HUES48 (cell line): ENCODE results near the gene OR9G1.

Source experiments
- H3K27ac ChIP-seq: one replicate; pipeline ENCODE4 v1.7.0; 2013; ENCODE audit warnings: low read depth, low read length, inconsistent platforms
- H3K27me3 ChIP-seq: 2 replicates; pipeline ENCODE4 v1.6.1; 2013; ENCODE audit warnings: mild to moderate bottlenecking, low read length; ENCODE audit not compliant: control insufficient read depth, insufficient read depth
- H3K36me3 ChIP-seq: 2 replicates; pipeline ENCODE4 v1.6.1; 2013; ENCODE audit warnings: low read length; ENCODE audit not compliant: control insufficient read depth, insufficient read depth
- H3K4me1 ChIP-seq: 2 replicates; pipeline ENCODE4 v1.6.1; 2013; ENCODE audit warnings: mild to moderate bottlenecking, low read length; ENCODE audit not compliant: control insufficient read depth, insufficient read depth
- H3K4me3 ChIP-seq: 2 replicates; pipeline ENCODE4 v1.5.1; 2013; ENCODE audit warnings: mild to moderate bottlenecking, low read depth, low read length
- H3K9ac ChIP-seq: 2 replicates; pipeline ENCODE4 v1.6.1; 2013; ENCODE audit warnings: mild to moderate bottlenecking, low read depth, low read length, moderate library complexity
- H3K9me3 ChIP-seq: 2 replicates; pipeline ENCODE4 v1.6.1; 2013; ENCODE audit warnings: low read length; ENCODE audit not compliant: control insufficient read depth, insufficient read depth

The OR9G1 gene

DNA sequence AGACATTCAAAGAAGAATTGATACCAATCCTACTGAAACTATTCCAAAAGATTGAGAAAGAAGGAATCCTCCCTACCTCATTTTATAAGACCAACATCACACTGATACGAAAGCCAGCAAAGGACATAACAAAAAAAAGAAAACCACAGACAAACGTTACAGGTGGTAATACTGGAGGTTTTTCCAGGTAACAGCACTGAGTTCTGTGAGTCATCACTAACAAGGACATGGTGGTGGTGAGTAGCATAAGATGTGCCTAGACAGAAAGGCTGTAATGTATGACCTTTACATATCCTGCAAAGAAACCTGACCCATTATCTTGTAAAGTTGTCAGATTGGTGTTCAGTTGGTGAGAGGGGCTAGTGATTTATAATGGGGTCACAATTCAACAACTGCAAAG, 15.3 kb downstream of the OR9G1 start:
- no peaks in the 10 kb centered on the region for H3K4me1 ChIP-seq
- H3K4me3 ChIP-seq: no peak overlapping the region
- H3K27ac ChIP-seq: no peak overlapping the region
- H3K27me3 ChIP-seq: no peaks in the 10 kb centered on the region
- H3K36me3 ChIP-seq: no peaks in the 10 kb centered on the region
- no peaks in the 10 kb centered on the region for H3K9me3 ChIP-seq
- H3K9ac ChIP-seq: no peak overlapping the region

DNA sequence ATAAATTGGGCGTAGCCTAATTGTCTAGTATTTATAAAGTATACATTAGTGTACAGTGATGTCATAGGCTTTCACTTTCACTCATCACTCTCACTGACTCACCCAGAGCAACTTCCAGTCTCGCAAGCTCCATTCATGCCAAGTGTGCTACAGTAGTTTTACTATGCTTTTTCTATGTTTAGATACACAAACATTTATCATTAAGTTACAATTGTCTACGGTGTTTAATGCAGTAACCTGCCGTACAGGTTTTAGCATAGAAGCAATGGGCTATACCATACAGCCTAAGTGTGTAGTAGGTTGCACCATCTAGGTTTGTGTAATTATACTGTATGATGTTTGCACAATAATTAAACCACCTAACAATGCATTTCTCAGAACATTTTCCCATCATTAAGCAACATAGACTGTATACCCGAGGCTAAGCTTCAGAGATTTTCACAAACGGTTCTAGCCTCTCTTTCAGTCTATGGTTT, 17.5 kb downstream of the OR9G1 start:
- Histone ChIP-seq H3K9me3 (no peaks in the 10 kb centered on the region), H3K27me3 (no peaks in the 10 kb centered on the region), H3K36me3 (no peaks in the 10 kb centered on the region), H3K4me1 (no peaks in the 10 kb centered on the region), H3K4me3 (no peak overlapping the region), H3K27ac (no peak overlapping the region), H3K9ac (no peak overlapping the region)

DNA sequence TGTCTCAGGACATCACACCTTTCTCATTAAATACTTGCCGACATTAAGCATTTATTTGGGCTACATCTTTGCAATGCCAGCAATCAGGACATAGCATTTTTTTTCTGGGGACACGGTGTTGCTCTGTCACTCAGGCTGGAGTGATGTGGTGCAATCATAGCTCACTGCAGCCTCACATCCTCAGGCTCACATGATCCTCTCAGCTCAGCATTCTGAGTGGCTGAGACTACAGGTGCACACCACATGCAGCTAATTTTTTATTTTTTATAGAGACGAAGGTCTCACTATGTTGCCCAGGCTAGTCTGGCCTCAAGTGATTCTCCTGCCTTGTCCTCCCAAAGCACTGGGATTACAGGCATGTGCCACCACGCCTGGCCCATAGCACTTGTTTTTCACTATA, 21.6 kb downstream of the OR9G1 start:
- no peak overlapping the region for H3K27ac ChIP-seq
- H3K27me3 ChIP-seq: no peaks in the 10 kb centered on the region
- H3K9ac ChIP-seq: no peak overlapping the region
- no peaks in the 10 kb centered on the region for H3K4me1 ChIP-seq
- H3K4me3 ChIP-seq: no peak overlapping the region
- no peaks in the 10 kb centered on the region for H3K36me3 ChIP-seq
- H3K9me3 ChIP-seq: no peaks in the 10 kb centered on the region

DNA sequence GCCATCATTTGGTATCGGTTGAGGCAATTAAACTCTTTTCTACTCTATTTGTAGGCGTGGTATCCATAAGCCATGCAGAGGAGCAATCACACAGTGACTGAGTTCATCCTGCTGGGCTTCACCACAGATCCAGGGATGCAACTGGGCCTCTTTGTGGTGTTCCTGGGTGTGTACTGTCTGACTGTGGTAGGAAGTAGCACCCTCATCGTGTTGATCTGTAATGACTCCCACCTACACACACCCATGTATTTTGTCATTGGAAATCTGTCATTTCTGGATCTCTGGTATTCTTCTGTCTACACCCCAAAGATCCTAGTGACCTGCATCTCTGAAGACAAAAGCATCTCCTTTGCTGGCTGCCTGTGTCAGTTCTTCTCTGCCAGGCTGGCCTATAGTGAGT, 41.2 kb downstream of the OR9G1 start:
- no peak overlapping the region for H3K9ac ChIP-seq
- H3K4me1 ChIP-seq: no peaks in the 10 kb centered on the region
- no peak overlapping the region for H3K27ac ChIP-seq
- no peaks in the 10 kb centered on the region for H3K9me3 ChIP-seq
- no peak overlapping the region for H3K4me3 ChIP-seq
- H3K36me3 ChIP-seq: no peaks in the 10 kb centered on the region
- H3K27me3 ChIP-seq: no peaks in the 10 kb centered on the region

DNA sequence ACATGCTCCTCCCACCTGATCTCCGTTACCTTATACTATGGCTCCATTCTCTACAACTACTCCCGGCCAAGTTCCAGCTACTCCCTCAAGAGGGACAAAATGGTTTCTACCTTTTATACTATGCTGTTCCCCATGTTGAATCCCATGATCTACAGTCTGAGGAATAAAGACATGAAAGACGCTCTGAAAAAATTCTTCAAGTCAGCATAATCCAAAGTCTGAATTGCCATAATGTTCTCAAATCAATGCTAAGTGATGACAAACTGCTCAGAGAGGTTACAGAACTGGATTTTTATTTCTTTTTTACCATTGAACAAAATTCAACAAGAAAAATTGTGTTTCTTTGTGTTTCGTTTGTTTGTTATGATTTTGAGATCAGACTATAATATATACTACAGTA, 42.0 kb downstream of the OR9G1 start:
- no peak overlapping the region for H3K9ac ChIP-seq
- H3K4me1 ChIP-seq: no peaks in the 10 kb centered on the region
- no peaks in the 10 kb centered on the region for H3K36me3 ChIP-seq
- H3K27ac ChIP-seq: no peak overlapping the region
- H3K27me3 ChIP-seq: no peaks in the 10 kb centered on the region
- H3K9me3 ChIP-seq: no peaks in the 10 kb centered on the region
- no peak overlapping the region for H3K4me3 ChIP-seq

DNA sequence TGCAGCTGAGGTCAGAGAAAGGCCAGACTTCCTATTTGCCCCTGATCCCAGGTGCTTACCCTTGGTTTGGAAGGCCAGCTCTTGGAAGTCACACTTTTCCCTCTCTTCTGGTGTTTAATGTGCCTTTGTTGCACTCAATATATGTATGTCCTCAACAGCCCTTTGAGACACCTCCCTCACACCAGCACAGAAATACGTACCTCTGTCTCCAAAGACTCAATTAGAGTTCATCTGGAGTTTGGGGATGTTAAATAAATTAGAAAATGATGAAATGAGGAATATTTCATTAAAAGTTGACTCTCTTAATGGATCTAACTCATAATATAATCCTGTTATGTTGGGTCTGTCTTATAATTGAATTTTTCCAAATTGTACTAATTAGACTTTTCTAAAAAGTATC, 49.7 kb downstream of the OR9G1 start, which contains the start of gene OR9G4:
Gene OR9G4, minus strand, starts transcription at position 101 of the 400 bp plus-strand sequence. CDS start 4,931 bp downstream, outside the sequence.
- H3K27ac ChIP-seq: no peak within 1 kb of the TSS
- H3K36me3 ChIP-seq: no peaks in the 10 kb centered on the region
- no peak within 1 kb of the TSS for H3K9ac ChIP-seq
- H3K9me3 ChIP-seq: no peaks in the 10 kb centered on the region
- H3K4me3 ChIP-seq: no peak within 1 kb of the TSS
- H3K4me1 ChIP-seq: no peaks in the 10 kb centered on the region
- no peaks in the 10 kb centered on the region for H3K27me3 ChIP-seq

DNA sequence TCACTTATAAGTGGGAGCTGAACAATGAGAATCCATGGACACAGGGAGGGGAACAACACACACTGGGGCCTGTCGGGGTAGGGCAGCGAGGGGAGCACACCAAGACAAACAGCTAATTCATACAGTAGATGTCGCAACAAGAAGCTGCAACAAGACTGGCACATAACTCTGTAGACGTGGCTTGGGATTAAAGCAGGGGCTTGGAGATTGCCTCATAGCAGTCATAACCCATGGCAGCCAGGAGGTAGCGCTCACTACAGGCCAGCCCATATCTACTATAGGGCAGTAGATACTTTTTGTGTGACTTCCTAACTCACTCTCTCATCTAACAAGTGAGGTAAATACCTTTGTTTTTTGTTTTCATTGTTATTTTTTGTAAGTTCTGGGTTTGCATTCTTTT, 51.3 kb downstream of the OR9G1 start:
- no peak overlapping the region for H3K27ac ChIP-seq
- no peaks in the 10 kb centered on the region for H3K9me3 ChIP-seq
- H3K27me3 ChIP-seq: no peaks in the 10 kb centered on the region
- H3K36me3 ChIP-seq: no peaks in the 10 kb centered on the region
- H3K9ac ChIP-seq: no peak overlapping the region
- H3K4me1 ChIP-seq: peaks cover 8% of the 10 kb centered on the region; the same call in 1 of the 2 replicates
- H3K4me3 ChIP-seq: no peak overlapping the region

DNA sequence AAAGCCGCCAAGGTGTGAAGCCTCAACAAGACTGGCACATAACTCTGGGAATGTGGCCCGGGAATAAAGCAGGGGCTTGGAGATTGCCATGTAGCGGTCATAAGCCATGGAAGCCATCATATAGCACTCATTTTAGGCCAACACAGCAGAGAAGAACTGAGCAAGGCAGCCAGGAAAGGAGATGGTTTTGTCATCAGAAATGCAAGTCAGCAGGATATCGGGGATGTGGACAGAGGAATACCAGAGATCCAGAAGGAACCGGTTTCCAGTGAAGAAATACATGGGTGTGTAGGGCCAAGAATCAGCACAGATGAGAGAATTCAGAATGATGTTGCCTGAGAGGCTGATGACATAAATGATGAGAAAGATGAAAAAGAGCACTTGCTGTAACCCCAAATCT, 52.6 kb downstream of the OR9G1 start:
- H3K4me1 ChIP-seq: peaks cover 15% of the 10 kb centered on the region
- no peak overlapping the region for H3K27ac ChIP-seq
- H3K9me3 ChIP-seq: no peaks in the 10 kb centered on the region
- H3K36me3 ChIP-seq: no peaks in the 10 kb centered on the region
- no peaks in the 10 kb centered on the region for H3K27me3 ChIP-seq
- no peak overlapping the region for H3K4me3 ChIP-seq
- H3K9ac ChIP-seq: no peak overlapping the region
